IMR-90 (cell line): ENCODE data around the gene ZNF322. TPM values are rescaled to one million over a fixed set of nuclear protein-coding genes. Genes with fewer than 3 reads are reported as not detected.

Source experiments
- ATAC-seq: fragments of 200-7000 bp; cut with Tn5 transposase; 2 replicates; pipeline ENCODE4 v1.9.1; 2020; ENCODE audit warnings: low read depth, mild to moderate bottlenecking, moderate library complexity
- BruUV-seq: library from RNA; stranded (reverse); fragments of 400-500 nt; replicated peaks from 2 replicates; lab custom pipeline; 2021; lab: Mats Ljungman, UMichigan
- CTCF ChIA-PET: fragments of 300-600 bp; formaldehyde crosslinking; extraction: SDS; loops from one replicate; lab custom pipeline; 2021; ENCODE audit warnings: antibody characterized with exemption; lab: Yijun Ruan, JAX
- POLR2A ChIA-PET: fragments of 300-600 bp; sonication (Branson Sonifier 250); formaldehyde crosslinking; loops from one replicate; lab custom pipeline; 2022; ENCODE audit warnings: antibody characterized with exemption; ENCODE audit not compliant: unreplicated experiment; lab: Charles Lee
- DNase-seq: peaks from one replicate; pipeline ENCODE4 v3.0.0; 2013
- H2AFZ ChIP-seq: replicated peaks from 2 replicates; pipeline ENCODE3; 2013; ENCODE audit warnings: low read length, mild to moderate bottlenecking; ENCODE audit not compliant: poor library complexity
- H2AK5ac ChIP-seq: 2 replicates; pipeline ENCODE4 v1.6.1; 2013; ENCODE audit warnings: low read depth, low read length, inconsistent platforms
- H2AK9ac ChIP-seq: replicated peaks from 2 replicates; pipeline ENCODE3; 2013; ENCODE audit warnings: mild to moderate bottlenecking, low read depth, low read length, moderate library complexity; ENCODE audit not compliant: poor library complexity
- H2BK120ac ChIP-seq: 2 replicates; pipeline ENCODE4 v1.6.1; 2013; ENCODE audit warnings: low read depth, low read length, inconsistent platforms
- H2BK15ac ChIP-seq: 3 replicates; pipeline ENCODE4 v1.6.1; 2013; ENCODE audit warnings: low read depth, low read length, inconsistent platforms
- H2BK20ac ChIP-seq: 2 replicates; pipeline ENCODE4 v1.6.1; 2013; ENCODE audit warnings: low read depth, mild to moderate bottlenecking, inconsistent platforms, low read length, moderate library complexity
- H2BK5ac ChIP-seq: 2 replicates; pipeline ENCODE4 v1.6.1; 2013; ENCODE audit warnings: mild to moderate bottlenecking, low read depth, low read length, inconsistent platforms; ENCODE audit not compliant: poor library complexity, severe bottlenecking
- H3K14ac ChIP-seq: replicated peaks from 2 replicates; pipeline ENCODE4 v1.6.1; 2013; ENCODE audit warnings: low read depth, low read length, inconsistent platforms
- H3K18ac ChIP-seq: 2 replicates; pipeline ENCODE4 v1.6.1; 2013; ENCODE audit warnings: low read depth, low read length, control low read depth
- H3K23ac ChIP-seq: 2 replicates; pipeline ENCODE4 v1.6.1; 2013; ENCODE audit warnings: low read depth, low read length, inconsistent platforms
- H3K27ac ChIP-seq: 2 replicates; pipeline ENCODE4 v1.5.1; 2013; ENCODE audit warnings: mild to moderate bottlenecking, control low read depth, low read length; ENCODE audit not compliant: insufficient read depth
- H3K27me3 ChIP-seq: 2 replicates; pipeline ENCODE4 v1.6.1; 2013; ENCODE audit warnings: low read length; ENCODE audit not compliant: control insufficient read depth, insufficient read depth
- H3K36me3 ChIP-seq: 2 replicates; pipeline ENCODE4 v1.6.1; 2013; ENCODE audit warnings: low read length, mixed read lengths; ENCODE audit not compliant: control insufficient read depth, insufficient read depth
- H3K4ac ChIP-seq: 2 replicates; pipeline ENCODE4 v1.6.1; 2013; ENCODE audit warnings: low read depth, low read length, inconsistent platforms
- H3K4me1 ChIP-seq: 2 replicates; pipeline ENCODE4 v1.6.1; 2013; ENCODE audit warnings: low read length, mixed read lengths; ENCODE audit not compliant: control insufficient read depth, insufficient read depth
- H3K4me2 ChIP-seq: 2 replicates; pipeline ENCODE4 v1.6.1; 2013; ENCODE audit warnings: low read depth, mild to moderate bottlenecking, control low read depth, low read length, moderate library complexity
- H3K4me3 ChIP-seq: 2 replicates; pipeline ENCODE4 v1.5.1; 2013; ENCODE audit warnings: low read depth, mild to moderate bottlenecking, control low read depth, low read length, moderate library complexity; ENCODE audit not compliant: insufficient read depth
- H3K56ac ChIP-seq: 2 replicates; pipeline ENCODE4 v1.6.1; 2013; ENCODE audit warnings: low read length, inconsistent platforms; ENCODE audit not compliant: insufficient read depth; ENCODE audit errors: extremely low read depth
- H3K79me1 ChIP-seq, 2 experiments: 2 replicates each; pipeline ENCODE4 v1.6.1; 2013; ENCODE audit warnings: low read length in 2 of 2, inconsistent platforms in 1 of 2, low read depth in 1 of 2
- H3K9ac ChIP-seq: 2 replicates; pipeline ENCODE4 v1.6.1; 2013; ENCODE audit warnings: low read depth, low read length, control low read depth
- H3K9me1 ChIP-seq: 2 replicates; pipeline ENCODE4 v1.6.1; 2013; ENCODE audit warnings: low read length, inconsistent platforms; ENCODE audit not compliant: insufficient read depth
- H3K9me3 ChIP-seq: 2 replicates; pipeline ENCODE4 v1.6.1; 2013; ENCODE audit warnings: low read length; ENCODE audit not compliant: control insufficient read depth, insufficient read depth
- H4K20me1 ChIP-seq: 2 replicates; pipeline ENCODE4 v1.6.1; 2013; ENCODE audit warnings: low read length, inconsistent platforms; ENCODE audit not compliant: insufficient read depth
- H4K5ac ChIP-seq: 2 replicates; pipeline ENCODE4 v1.6.1; 2013; ENCODE audit warnings: mild to moderate bottlenecking, low read depth, low read length, control low read depth
- H4K8ac ChIP-seq, 2 experiments: 2 replicates each; pipeline ENCODE4 v1.6.1; 2013; ENCODE audit warnings: low read depth in 2 of 2, low read length in 2 of 2, control low read depth in 1 of 2, inconsistent platforms in 1 of 2
- H4K91ac ChIP-seq: 2 replicates; pipeline ENCODE4 v1.6.1; 2013; ENCODE audit warnings: low read depth, low read length, inconsistent platforms; ENCODE audit not compliant: insufficient read depth
- MAFK ChIP-seq: IDR thresholded peaks from 2 replicates; pipeline ENCODE4 v1.6.1; 2012; ENCODE audit warnings: low read depth, low read length, improper control_type of control experiment
- RCOR1 ChIP-seq: IDR thresholded peaks from 2 replicates; pipeline ENCODE4 v1.6.1; 2012; ENCODE audit warnings: mild to moderate bottlenecking, low read length, improper control_type of control experiment; ENCODE audit not compliant: insufficient replicate concordance
- WGBS, 2 experiments: methylation state at CpG; one replicate each; pipeline versions ENCODE4 v1.1.5 to v1.1.7; 2013; ENCODE audit warnings: missing lambda C conversion rate in 2 of 2; ENCODE audit not compliant: insufficient read length in 1 of 2; ENCODE audit errors: extremely low coverage in 2 of 2; 5-methylcytosine and 5-hydroxymethylcytosine counted together
- dilution Hi-C: fragments of 300-500 bp; cut with HindIII; formaldehyde crosslinking; loops from one replicate; pipeline ENCODE4 v1.14.3; 2018; ENCODE audit warnings: low sequenced_read_pairs; ENCODE audit not compliant: unreplicated experiment
- in situ Hi-C: fragments of 300-500 bp; cut with MboI; formaldehyde crosslinking; loops from 3 replicates; pipeline ENCODE4 v1.14.3; 2019; ENCODE audit warnings: low sequenced_read_pairs, inconsistent platforms, mixed read lengths
- intact Hi-C: fragments of 100-400 bp; cut with micrococcal nuclease; formaldehyde crosslinking; loops from 2 replicates; pipeline ENCODE4 v1.10.0; 2022
- polyA plus RNA-seq, 3 experiments: library from polyadenylated mRNA; depleted of rRNA; stranded (reverse); fragments of >200 nt; gene quantifications; 2 replicates each; pipeline ENCODE4 v1.2.3, GENCODE V29; 2012; ENCODE audit warnings: low replicate concordance in 1 of 3
- total RNA-seq: library from RNA; depleted of rRNA; stranded (reverse); fragments of >200 nt; gene quantifications from 2 replicates; pipeline ENCODE4 v1.2.3, GENCODE V29; 2012

Gene ZNF322
- total and polyA plus RNA-seq, 2 of the 4 experiments (the other 2 are of a cell fraction): 5.3 to 23.3 TPM

DNA sequence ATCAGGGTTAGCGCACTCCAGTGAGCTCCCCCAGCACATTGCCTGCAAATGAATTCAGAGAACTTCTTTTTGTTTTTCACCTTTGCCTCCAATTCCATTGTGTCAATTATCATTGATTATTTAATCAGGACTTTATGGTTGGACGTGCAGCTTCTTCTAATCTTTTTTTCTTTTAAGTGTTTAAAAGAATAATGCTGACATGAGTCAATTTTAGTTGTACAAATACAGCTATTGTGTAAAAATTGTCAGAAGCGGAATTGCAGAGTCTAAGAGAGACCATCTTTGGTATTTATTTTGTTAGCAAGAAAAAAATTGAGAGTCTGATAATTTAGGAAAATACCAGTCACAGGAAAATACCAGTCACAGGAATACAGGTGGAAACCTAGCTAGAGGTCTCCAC, 57.3 kb downstream of the ZNF322 start:
- intact Hi-C loops: no loop called here
- DNase-seq (no peak), ATAC-seq (no peak)
- Histone ChIP-seq H3K18ac (no peak overlapping the region), H3K4me3 (no peak overlapping the region), H3K9me1 (no peaks in the 10 kb centered on the region; the same call in 1 of the 2 replicates), H3K9ac (no peak overlapping the region), H2AK9ac (no peak overlapping the region), H2BK20ac (no peak overlapping the region), H2BK15ac (no peak overlapping the region), H3K27me3 (no peaks in the 10 kb centered on the region), H4K20me1 (no peaks in the 10 kb centered on the region), H2AFZ (no peak overlapping the region), H4K8ac (no peak overlapping the region), H3K36me3 (peaks cover 12% of the 10 kb centered on the region), H3K4me2 (no peak overlapping the region), H3K4ac (no peak overlapping the region), H3K9me3 (no peaks in the 10 kb centered on the region), H4K5ac (no peak overlapping the region), H2BK5ac (no peak overlapping the region), H2AK5ac (no peak overlapping the region), H3K27ac (no peak overlapping the region), H2BK120ac (no peak overlapping the region), H4K91ac (no peak overlapping the region), H3K79me1 (peaks cover 8 to 14% of the 10 kb centered on the region in 2 experiments; a peak in 3 of 4 replicates), H3K14ac (no peak overlapping the region), H3K23ac (no peak overlapping the region), H3K4me1 (peaks cover 3% of the 10 kb centered on the region; the same call in 1 of the 2 replicates), H3K56ac (no peak overlapping the region)
- TF ChIP-seq MAFK (peak; percentile 69), RCOR1 (no peak)
- in situ Hi-C loops: no loop called here
- CTCF ChIA-PET: interaction anchor here (2.6 kb wide), 1 partner anchor 477 kb away, joined by 7 read pairs; no protein-coding TSS in a partner anchor
- dilution Hi-C loops: no loop called here
- POLR2A ChIA-PET: no interaction called here
- BruUV-seq: no TSS peak
- WGBS, 2 experiments: no CpG with 5 or more reads among the region's 3 CpGs
